Esophagus muscularis mucosa (tissue), 4 donors: ENCODE measurements around the gene SYAP1. TPM values are rescaled to one million over a fixed set of nuclear protein-coding genes. Genes with fewer than 3 reads are reported as not detected.

Experiments
- DNase-seq: peaks from one replicate; pipeline ENCODE4 v3.0.0-alpha.2; 2017; ENCODE audit errors: extremely low spot score
- H3K27ac ChIP-seq, 4 donors: fragments of 200-600 bp; sonication (generic); replicated peaks in 1 of 4; 1 replicate in 3 of 4; 2 replicates in 1 of 4; pipeline ENCODE4 v1.5.1; 2016 to 2019; ENCODE audit warnings: mild to moderate bottlenecking in 1 of 4
- H3K27me3 ChIP-seq, 4 donors: fragments of 200-600 bp; sonication (generic); one replicate each; pipeline versions ENCODE4 v1.5.1 to v1.6.0; 2016 to 2019
- H3K36me3 ChIP-seq, 4 donors: fragments of 200-600 bp; sonication (generic); one replicate each; pipeline ENCODE4 v1.5.1; 2016 to 2019
- H3K4me1 ChIP-seq, 4 donors: fragments of 200-600 bp; sonication (generic); one replicate each; pipeline ENCODE4 v1.5.1; 2016 to 2019
- H3K4me3 ChIP-seq, 4 donors: fragments of 200-600 bp; sonication (generic); 1 replicate in 2 of 4; 2 replicates in 2 of 4; pipeline ENCODE4 v1.5.1; 2016 to 2019; ENCODE audit warnings: mild to moderate bottlenecking in 4 of 4, moderate library complexity in 1 of 4
- H3K9me3 ChIP-seq, 4 donors: fragments of 200-600 bp; sonication (generic); 1 replicate in 3 of 4; 2 replicates in 1 of 4; pipeline ENCODE4 v1.5.1; 2016 to 2019
- EP300 ChIP-seq: sonication (generic); formaldehyde crosslinking; IDR thresholded peaks from one replicate; pipeline ENCODE4 v1.6.1; 2017; ENCODE audit warnings: antibody characterized with exemption
- POLR2A ChIP-seq: fragments of 450-650 bp; IDR thresholded peaks from one replicate; pipeline ENCODE4 v1.6.1; 2017; ENCODE audit warnings: antibody characterized with exemption, moderate library complexity, mild to moderate bottlenecking, low read depth
- POLR2AphosphoS5 ChIP-seq, 2 donors: sonication (generic); formaldehyde crosslinking; IDR thresholded peaks; one replicate each; pipeline ENCODE4 v1.6.1; 2017; ENCODE audit warnings: antibody characterized with exemption in 2 of 2
- WGBS: methylation state at CpG from one replicate; pipeline ENCODE4 v1.1.5; 2018; 5-methylcytosine and 5-hydroxymethylcytosine counted together
- intact Hi-C: fragments of 100-400 bp; cut with DNase I; formaldehyde crosslinking; loops from one replicate; pipeline ENCODE4 v1.15.1; 2023
- total RNA-seq, 4 donors: library from RNA; depleted of rRNA; stranded (reverse); fragments of >200 nt; gene quantifications; one replicate each; pipeline versions ENCODE4 v1.1.0 to v1.2.1, GENCODE V29; 2016
- TF ChIP-seq, protein P1 (sequence below), 3 experiments: fragments of 200-600 bp in 2 of 3; fragments of 450-650 bp in 1 of 3; sonication (generic) in 2 of 3; IDR thresholded peaks; one replicate each; pipeline ENCODE4 v1.5.1; 2017 to 2019; ENCODE audit warnings: antibody characterized with exemption in 3 of 3, mild to moderate bottlenecking in 2 of 3, moderate library complexity in 1 of 3

SYAP1 gene
- total RNA-seq, 4 donors from 2014 or later = 22.5 to 30.9 (median 28.5) TPM

DNA sequence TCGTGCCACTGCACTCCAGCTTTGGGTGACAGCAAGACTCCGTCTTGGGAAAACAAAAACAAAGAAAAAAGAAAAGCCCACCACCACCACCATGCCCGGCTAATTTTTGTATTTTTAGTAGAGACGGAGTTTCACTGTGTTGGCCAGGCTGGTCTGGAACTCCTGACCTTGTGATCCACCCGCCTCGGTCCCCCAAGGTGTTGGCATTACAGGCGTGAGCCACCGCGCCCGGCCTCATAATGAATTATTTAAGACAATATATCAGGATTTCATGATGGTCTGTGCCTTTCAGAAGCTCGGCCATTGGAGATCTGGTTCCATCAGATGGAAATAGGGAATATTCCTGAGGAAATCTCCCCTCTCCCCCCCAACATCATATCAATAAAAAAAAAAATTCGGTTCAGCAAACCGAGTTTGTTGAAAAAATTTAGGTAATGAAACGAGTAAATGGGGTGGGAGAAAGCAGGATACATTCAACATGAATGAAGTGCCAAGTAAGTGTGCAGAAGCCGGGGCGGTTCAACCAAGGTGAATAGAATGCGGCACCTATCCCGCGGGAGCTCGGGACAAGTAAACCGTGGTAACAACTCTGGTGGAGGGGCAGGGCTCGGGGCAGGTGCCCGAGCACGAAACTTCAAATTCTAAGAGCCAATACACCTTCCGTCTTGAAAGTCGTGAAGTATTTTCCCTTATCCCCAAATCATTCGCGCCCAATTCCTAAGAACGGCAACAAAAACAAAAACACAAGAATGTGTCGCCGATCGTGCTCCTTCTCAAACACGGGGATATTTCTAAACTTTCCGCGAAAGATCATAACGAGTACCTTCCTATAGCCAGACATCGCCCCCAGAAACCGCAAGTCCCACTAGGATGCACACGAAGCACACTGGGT is 66.1 kb downstream of the SYAP1 start:
- H3K36me3 ChIP-seq = peaks cover 0 to under 1% (median 0%) of the 10 kb centered on the region in 4 donors
- H3K4me3 ChIP-seq = peak overlapping the region; percentile 72 to 97 (median 80)
- H3K4me1 ChIP-seq = peaks cover 11 to 26% (median 16%) of the 10 kb centered on the region in 4 donors
- no peaks in the 10 kb centered on the region for H3K27me3 ChIP-seq
- TF ChIP-seq POLR2A = no peak
- TF ChIP-seq POLR2AphosphoS5 (IDR thresholded peaks at IDR 0.05) = no peak
- TF ChIP-seq, protein P1, sequence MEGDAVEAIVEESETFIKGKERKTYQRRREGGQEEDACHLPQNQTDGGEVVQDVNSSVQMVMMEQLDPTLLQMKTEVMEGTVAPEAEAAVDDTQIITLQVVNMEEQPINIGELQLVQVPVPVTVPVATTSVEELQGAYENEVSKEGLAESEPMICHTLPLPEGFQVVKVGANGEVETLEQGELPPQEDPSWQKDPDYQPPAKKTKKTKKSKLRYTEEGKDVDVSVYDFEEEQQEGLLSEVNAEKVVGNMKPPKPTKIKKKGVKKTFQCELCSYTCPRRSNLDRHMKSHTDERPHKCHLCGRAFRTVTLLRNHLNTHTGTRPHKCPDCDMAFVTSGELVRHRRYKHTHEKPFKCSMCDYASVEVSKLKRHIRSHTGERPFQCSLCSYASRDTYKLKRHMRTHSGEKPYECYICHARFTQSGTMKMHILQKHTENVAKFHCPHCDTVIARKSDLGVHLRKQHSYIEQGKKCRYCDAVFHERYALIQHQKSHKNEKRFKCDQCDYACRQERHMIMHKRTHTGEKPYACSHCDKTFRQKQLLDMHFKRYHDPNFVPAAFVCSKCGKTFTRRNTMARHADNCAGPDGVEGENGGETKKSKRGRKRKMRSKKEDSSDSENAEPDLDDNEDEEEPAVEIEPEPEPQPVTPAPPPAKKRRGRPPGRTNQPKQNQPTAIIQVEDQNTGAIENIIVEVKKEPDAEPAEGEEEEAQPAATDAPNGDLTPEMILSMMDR (IDR thresholded peaks at IDR 0.05) = no peak
- TF ChIP-seq EP300 = no peak
- WGBS = 16% methylated on average over 38 of the region's 39 CpGs
- DNase-seq = no peak
- no peaks in the 10 kb centered on the region for H3K9me3 ChIP-seq
- intact Hi-C loops = loop anchor here (5.0 kb wide), 2 partner anchors 63 to 82 kb away; no protein-coding TSS in a partner anchor
- peak overlapping the region; percentile 61 to 94 (median 90) for H3K27ac ChIP-seq

- DNase-seq = peak; percentile 98
- peak within 1 kb of the TSS; percentile 72 to 97 (median 80) for H3K4me3 ChIP-seq
- H3K4me1 ChIP-seq = peaks cover 11 to 26% (median 16%) of the 10 kb centered on the region in 4 donors
- H3K36me3 ChIP-seq = peaks cover 0 to 8% (median 2%) of the 10 kb centered on the region in 4 donors
- under 1% methylated on average over 19 of the region's 59 CpGs for WGBS
- peak within 1 kb of the TSS; percentile 88 to 94 (median 90) for H3K27ac ChIP-seq
- TF ChIP-seq, protein P1 (IDR thresholded peaks at IDR 0.05) = no peak
- TF ChIP-seq EP300 = no peak
- peak; percentile 76 for TF ChIP-seq POLR2A
- peak; percentile 92 to 96 for TF ChIP-seq POLR2AphosphoS5 (IDR thresholded peaks at IDR 0.05)
- intact Hi-C loops = loop anchor here (5.0 kb wide), 2 partner anchors 64 to 81 kb away; no protein-coding TSS in a partner anchor
- no peaks in the 10 kb centered on the region for H3K27me3 ChIP-seq
- no peaks in the 10 kb centered on the region for H3K9me3 ChIP-seq
Measured at GRCh38 chrX:16786139-16786790, 66.9 kb downstream of the SYAP1 start, which contains the start of gene TXLNG. Gene TXLNG, plus strand, starts transcription at chrX:16786466. Its CDS starts 22 bp downstream, at chrX:16786488.

- peak overlapping the region; percentile 72 to 97 (median 80) for H3K4me3 ChIP-seq
- peaks cover 0 to 8% (median 2%) of the 10 kb centered on the region in 4 donors for H3K36me3 ChIP-seq
- no peak for DNase-seq
- peak overlapping the region; percentile 88 to 94 (median 90) for H3K27ac ChIP-seq
- TF ChIP-seq EP300 (no peak), POLR2AphosphoS5 (IDR thresholded peaks at IDR 0.05) (peak in 1 of 2 donors; percentile 38), POLR2A (no peak)
- TF ChIP-seq, protein P1 (IDR thresholded peaks at IDR 0.05) = no peak
- intact Hi-C loops = loop anchor here (5.0 kb wide), 2 partner anchors 65 to 80 kb away; no protein-coding TSS in a partner anchor
- WGBS = 6% methylated on average over 38 of the region's 73 CpGs
- peaks cover 11 to 26% (median 16%) of the 10 kb centered on the region in 4 donors for H3K4me1 ChIP-seq
- no peaks in the 10 kb centered on the region for H3K27me3 ChIP-seq
- H3K9me3 ChIP-seq = no peaks in the 10 kb centered on the region
Measured at GRCh38 chrX:16786791-16787735, 67.7 kb downstream of the SYAP1 start.

GRCh38 chrX:16788477-16788876 is 69.1 kb downstream of the SYAP1 start:
- H3K27ac ChIP-seq = no peak overlapping the region
- H3K4me1 ChIP-seq = peaks cover 11 to 26% (median 16%) of the 10 kb centered on the region in 4 donors
- TF ChIP-seq, protein P1 (IDR thresholded peaks at IDR 0.05) = no peak
- TF ChIP-seq POLR2A (no peak), POLR2AphosphoS5 (IDR thresholded peaks at IDR 0.05) (peak in 1 of 2 donors; percentile 24), EP300 (no peak)
- no peaks in the 10 kb centered on the region for H3K27me3 ChIP-seq
- H3K9me3 ChIP-seq = no peaks in the 10 kb centered on the region
- no peak for DNase-seq
- intact Hi-C loops = loop anchor here (5.0 kb wide), 2 partner anchors 66 to 79 kb away; no protein-coding TSS in a partner anchor
- no peak overlapping the region for H3K4me3 ChIP-seq
- H3K36me3 ChIP-seq = peaks cover 0 to 8% (median 3%) of the 10 kb centered on the region in 4 donors
- 66% methylated on average over 5 of the region's 5 CpGs for WGBS
